Loucy (cell line): ENCODE results near the gene DYRK3.

Experiments used
- CTCF ChIP-seq: fragments of 200-600 bp; sonication (generic); conservative IDR thresholded peaks from 2 replicates; pipeline ENCODE4 v1.5.1; 2014; ENCODE audit warnings: mild to moderate bottlenecking, antibody characterized with exemption, low read length
- EZH2phosphoT487 ChIP-seq: fragments of 200-600 bp; IDR thresholded peaks from 2 replicates; pipeline ENCODE4 v1.6.1; 2018; ENCODE audit warnings: antibody characterized with exemption, mild to moderate bottlenecking, moderate library complexity, borderline replicate concordance

GRCh38 chr1:206657751-206658150 is 22.4 kb downstream of the DYRK3 start:
- TF ChIP-seq CTCF (no peak), EZH2phosphoT487 (no peak)
